Measurements from ENCODE around the gene DOCK7. TPM values are rescaled to one million over a fixed set of nuclear protein-coding genes. Genes with fewer than 3 reads are reported as not detected.

DOCK7 gene
- total RNA-seq, 1 donor from 2014 or later, result 10.2 TPM

DNA sequence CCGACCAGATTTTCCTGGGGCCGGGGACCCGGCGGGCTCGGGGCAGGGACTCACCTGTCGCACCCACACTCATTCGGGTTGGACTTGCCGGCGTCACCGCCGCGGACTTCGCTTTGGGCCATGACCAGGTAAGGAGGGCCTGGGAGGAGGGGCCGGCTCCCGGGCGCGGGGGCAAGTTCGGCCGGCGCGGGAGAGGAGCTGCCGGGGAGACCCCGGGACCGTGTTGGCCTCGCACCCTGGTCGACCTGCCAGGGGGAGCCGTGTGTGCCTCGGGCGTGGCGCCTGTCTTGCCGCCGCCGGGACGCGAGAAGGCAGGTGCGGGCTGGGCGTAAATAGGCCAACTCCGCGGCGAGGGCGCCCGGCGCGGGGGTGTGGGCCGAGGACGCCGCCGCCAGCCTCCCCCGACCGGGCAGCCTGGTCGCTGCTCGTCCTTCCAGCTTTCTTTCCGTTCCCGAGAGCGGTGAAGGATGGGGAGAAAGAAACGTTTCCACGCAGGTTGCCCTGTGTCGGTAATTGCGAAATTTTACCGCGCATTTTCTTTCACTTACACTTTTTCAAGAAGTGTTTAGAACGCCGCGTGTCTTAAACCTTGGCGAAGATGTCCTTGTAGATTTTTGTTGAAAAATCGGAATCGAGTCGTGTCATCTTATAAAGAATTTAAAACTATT lies 250.8 kb downstream of the DOCK7 start:
- peak overlapping the region; percentile 99 for H3K27ac ChIP-seq (replicated peaks)
- DNase-seq, result no peak
- H3K36me3 ChIP-seq, result peaks cover 15% of the 10 kb centered on the region
- intact Hi-C loops (cut with micrococcal nuclease), result no loop called here
- peak overlapping the region; percentile 98 for H3K4me3 ChIP-seq
- H3K27me3 ChIP-seq (ENCODE audit: low read depth), result no peaks in the 10 kb centered on the region
- TF ChIP-seq, protein P1, sequence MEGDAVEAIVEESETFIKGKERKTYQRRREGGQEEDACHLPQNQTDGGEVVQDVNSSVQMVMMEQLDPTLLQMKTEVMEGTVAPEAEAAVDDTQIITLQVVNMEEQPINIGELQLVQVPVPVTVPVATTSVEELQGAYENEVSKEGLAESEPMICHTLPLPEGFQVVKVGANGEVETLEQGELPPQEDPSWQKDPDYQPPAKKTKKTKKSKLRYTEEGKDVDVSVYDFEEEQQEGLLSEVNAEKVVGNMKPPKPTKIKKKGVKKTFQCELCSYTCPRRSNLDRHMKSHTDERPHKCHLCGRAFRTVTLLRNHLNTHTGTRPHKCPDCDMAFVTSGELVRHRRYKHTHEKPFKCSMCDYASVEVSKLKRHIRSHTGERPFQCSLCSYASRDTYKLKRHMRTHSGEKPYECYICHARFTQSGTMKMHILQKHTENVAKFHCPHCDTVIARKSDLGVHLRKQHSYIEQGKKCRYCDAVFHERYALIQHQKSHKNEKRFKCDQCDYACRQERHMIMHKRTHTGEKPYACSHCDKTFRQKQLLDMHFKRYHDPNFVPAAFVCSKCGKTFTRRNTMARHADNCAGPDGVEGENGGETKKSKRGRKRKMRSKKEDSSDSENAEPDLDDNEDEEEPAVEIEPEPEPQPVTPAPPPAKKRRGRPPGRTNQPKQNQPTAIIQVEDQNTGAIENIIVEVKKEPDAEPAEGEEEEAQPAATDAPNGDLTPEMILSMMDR (IDR thresholded peaks at IDR 0.05; ENCODE audit: borderline replicate concordance), result no peak
- H3K4me1 ChIP-seq, result peaks cover 57% of the 10 kb centered on the region
- no peaks in the 10 kb centered on the region for H3K9me3 ChIP-seq (replicated peaks)

DNA sequence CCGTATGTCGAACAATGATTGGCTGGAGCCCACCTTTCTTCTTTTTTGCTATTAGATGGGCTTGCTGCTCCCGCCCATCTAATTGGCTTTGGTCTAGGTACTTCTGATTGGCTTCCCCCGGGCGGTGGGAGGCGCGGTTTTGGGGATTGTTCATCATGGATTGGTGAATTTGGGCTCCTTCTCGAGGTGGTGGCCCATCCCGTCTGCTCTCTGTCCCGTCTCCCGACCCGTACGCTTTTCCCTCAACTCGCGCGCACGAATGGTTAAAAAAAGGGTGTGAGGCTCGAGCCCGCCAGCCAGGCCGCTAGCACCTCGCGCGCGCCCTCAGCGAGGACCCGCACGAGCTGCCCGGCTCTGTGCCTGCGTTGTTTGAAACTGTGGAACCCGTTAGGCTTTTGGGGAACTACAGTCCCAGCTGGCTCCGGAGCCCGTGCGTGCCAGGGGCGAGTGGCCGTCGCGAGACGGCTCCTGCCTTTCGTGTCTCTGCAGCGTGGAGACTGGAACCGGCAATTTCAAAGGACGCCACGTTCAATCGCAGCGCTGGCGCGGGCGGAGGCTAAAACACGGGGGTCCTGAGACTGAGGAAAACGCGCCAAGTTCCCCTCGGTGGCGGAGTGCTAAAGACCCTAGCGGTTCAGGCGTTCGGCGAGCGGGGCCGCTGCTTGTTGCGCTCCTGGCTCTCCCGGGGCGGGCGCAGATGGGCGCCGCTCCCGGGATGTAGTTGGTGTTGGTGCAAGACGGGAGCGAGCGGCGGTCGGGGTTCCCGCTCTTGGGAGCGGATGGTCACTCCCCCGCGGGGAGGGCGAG lies 251.5 kb downstream of the DOCK7 start, which contains the start of gene USP1:
USP1 (plus strand) TSS at position 584 of the 807 bp plus-strand sequence. CDS start 2,819 bp downstream, outside the sequence.
- no peaks in the 10 kb centered on the region for H3K9me3 ChIP-seq (replicated peaks)
- intact Hi-C loops (cut with micrococcal nuclease), result no loop called here
- peaks cover 9% of the 10 kb centered on the region for H3K36me3 ChIP-seq
- H3K27me3 ChIP-seq (ENCODE audit: low read depth), result no peaks in the 10 kb centered on the region
- peak; percentile 97 for DNase-seq
- peak within 1 kb of the TSS; percentile 98 for H3K4me3 ChIP-seq
- TF ChIP-seq, protein P1 (IDR thresholded peaks at IDR 0.05; ENCODE audit: borderline replicate concordance), result no peak
- H3K27ac ChIP-seq (replicated peaks), result peak within 1 kb of the TSS; percentile 99
- peaks cover 57% of the 10 kb centered on the region for H3K4me1 ChIP-seq

DNA sequence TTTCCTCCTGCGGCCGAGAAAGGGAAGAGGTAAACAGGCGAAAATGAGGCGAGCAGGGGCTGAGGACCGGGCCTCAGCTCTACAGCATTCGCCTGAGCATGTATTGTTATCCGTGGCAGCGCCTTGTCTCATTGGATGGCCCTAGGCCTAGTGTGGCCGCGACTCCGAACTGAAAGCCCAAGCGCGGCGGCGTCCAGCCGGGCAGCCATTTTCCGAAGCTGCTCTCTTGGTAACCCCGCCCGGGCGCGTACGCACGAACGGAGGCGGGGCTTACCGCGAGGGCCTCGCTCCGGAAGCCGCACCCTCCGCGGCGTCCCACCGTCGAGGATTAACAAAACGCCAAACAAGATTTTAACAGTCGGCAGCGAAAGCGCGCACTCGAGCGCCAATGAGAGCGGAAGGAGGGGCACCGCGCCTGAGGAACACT lies 252.1 kb downstream of the DOCK7 start:
- intact Hi-C loops (cut with micrococcal nuclease), result no loop called here

DNA sequence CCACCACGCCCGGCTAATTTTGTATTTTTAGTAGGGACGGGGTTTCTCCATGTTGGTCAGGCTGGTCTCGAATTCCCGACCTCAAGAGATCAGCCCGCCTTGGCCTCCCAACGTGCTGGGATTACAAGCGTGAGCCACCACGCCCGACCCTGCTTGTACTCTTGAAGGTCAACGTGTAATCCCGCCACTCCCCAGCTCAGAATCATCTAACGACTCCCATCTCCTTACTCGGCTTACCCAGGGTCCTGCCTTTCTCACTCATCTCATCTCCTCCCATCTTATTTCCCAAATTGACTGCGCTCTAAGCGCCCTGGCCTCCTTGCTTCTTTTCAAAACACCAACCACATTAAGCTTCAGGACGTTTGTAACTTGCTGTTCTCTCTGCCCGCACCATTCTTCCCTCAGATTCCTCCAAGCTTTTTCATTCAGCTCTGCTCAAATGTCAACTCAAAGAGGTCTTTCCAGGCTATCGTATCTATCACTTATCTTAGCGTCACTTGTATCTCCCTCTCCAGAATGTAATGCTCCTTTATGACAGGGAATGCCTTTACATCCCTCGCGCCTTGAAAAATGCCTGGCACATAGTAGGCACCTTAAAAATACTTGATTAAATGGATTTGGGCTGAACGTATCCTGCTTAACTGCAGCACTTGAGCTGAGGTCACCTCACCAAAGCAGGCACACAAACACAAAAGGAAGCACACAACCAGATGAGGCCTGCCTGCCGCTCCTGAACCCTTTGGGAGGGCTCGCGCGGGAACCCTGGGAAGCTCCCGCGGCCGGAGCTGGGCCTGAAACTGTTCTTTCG lies 252.8 kb downstream of the DOCK7 start:
- H3K9me3 ChIP-seq (replicated peaks), result no peaks in the 10 kb centered on the region
- no peaks in the 10 kb centered on the region for H3K27me3 ChIP-seq (ENCODE audit: low read depth)
- no peaks in the 10 kb centered on the region for H3K36me3 ChIP-seq
- peaks cover 48% of the 10 kb centered on the region for H3K4me1 ChIP-seq
- peak; percentile 26 for DNase-seq
- H3K27ac ChIP-seq (replicated peaks), result peak overlapping the region; percentile 99
- TF ChIP-seq, protein P1 (IDR thresholded peaks at IDR 0.05; ENCODE audit: borderline replicate concordance), result no peak
- peak overlapping the region; percentile 98 for H3K4me3 ChIP-seq
- intact Hi-C loops (cut with micrococcal nuclease), result no loop called here

More for the DNA sequence above, 252.1 kb downstream of the DOCK7 start:
- H3K27me3 ChIP-seq (ENCODE audit: low read depth), result no peaks in the 10 kb centered on the region
- no peaks in the 10 kb centered on the region for H3K9me3 ChIP-seq (replicated peaks)
- peak overlapping the region; percentile 99 for H3K27ac ChIP-seq (replicated peaks)
- DNase-seq, result peak; percentile 96
- H3K4me1 ChIP-seq, result peaks cover 54% of the 10 kb centered on the region
- TF ChIP-seq, protein P1 (IDR thresholded peaks at IDR 0.05; ENCODE audit: borderline replicate concordance), result no peak
- peaks cover 2% of the 10 kb centered on the region for H3K36me3 ChIP-seq
- peak overlapping the region; percentile 98 for H3K4me3 ChIP-seq

DNA sequence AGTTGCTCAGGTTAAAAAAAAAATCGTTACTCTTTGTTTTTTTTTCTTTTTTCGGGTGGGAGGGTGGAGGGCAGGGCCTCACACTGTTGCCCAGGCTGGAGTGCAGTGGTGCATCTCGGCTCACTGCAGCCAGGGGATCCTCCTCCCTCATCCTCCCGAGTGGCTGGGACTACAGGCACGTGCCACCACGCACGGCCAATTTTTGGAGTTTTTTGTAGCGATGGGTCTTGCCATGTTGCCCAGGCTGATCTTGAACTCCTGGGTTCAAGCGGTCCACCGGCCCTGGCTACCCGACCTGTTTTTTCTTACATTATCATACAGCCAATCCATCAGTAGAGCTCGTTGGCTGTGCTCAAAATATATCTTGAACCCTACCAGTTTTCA lies 253.6 kb downstream of the DOCK7 start:
- intact Hi-C loops (cut with micrococcal nuclease), result no loop called here
- no peaks in the 10 kb centered on the region for H3K9me3 ChIP-seq (replicated peaks)
- peaks cover 41% of the 10 kb centered on the region for H3K4me1 ChIP-seq
- TF ChIP-seq, protein P1 (IDR thresholded peaks at IDR 0.05; ENCODE audit: borderline replicate concordance), result no peak
- DNase-seq, result no peak
- H3K27ac ChIP-seq (replicated peaks), result no peak overlapping the region
- H3K27me3 ChIP-seq (ENCODE audit: low read depth), result no peaks in the 10 kb centered on the region
- H3K4me3 ChIP-seq, result no peak overlapping the region
- no peaks in the 10 kb centered on the region for H3K36me3 ChIP-seq

Data from left ventricle myocardium inferior (tissue), 1 donor.